ENCODE measurements around the gene SYNRG. TPM values are rescaled to one million over a fixed set of nuclear protein-coding genes. Genes with fewer than 3 reads are reported as not detected.
"Not testable (repeated sequence)": the region's sequence is repeated elsewhere in the genome, so short reads cannot be mapped to it uniquely, and the experiment has no call there.

SYNRG gene
- total and polyA plus RNA-seq, 2 donors (not counting 3 experiments of a cell fraction or from before 2014, with no cell fraction given), result 15.3 to 42.2 TPM

GRCh38 chr17:37610971-37611370, 1.8 kb upstream of the SYNRG start:
- POLR2A ChIA-PET, result no interaction called here

GRCh38 chr17:37610041-37610420, 813 bp upstream of the SYNRG start:
- H4K20me1 ChIP-seq (replicated peaks; ENCODE audit: control insufficient read depth, extremely low read depth, insufficient read depth, low read length); H2AFZ ChIP-seq (ENCODE audit: low read depth, low read length); BruUV-seq (replicated peaks); FAIRE-seq; H3K9me3 ChIP-seq (replicated peaks; ENCODE audit: control insufficient read depth, insufficient read depth, low read length); DNase-seq (ENCODE audit: low read depth, low spot score); dilution Hi-C loops (cut with MboI; ENCODE audit: extremely low pct_ligation_motif_present, low sequenced_read_pairs); intact Hi-C loops (cut with micrococcal nuclease); H3K9me1 ChIP-seq (replicated peaks; ENCODE audit: control insufficient read depth, extremely low read depth, insufficient read depth, low read length); H3K27me3 ChIP-seq (ENCODE audit: control insufficient read depth in 2 of 2, insufficient read depth in 2 of 2, low read length in 2 of 2): not testable (repeated sequence)
- Histone ChIP-seq H3K27ac (ENCODE audit: insufficient read depth, low read depth, low read length) (peak overlapping the region; percentile 82), H3K4me1 (ENCODE audit: control insufficient read depth, extremely low read depth, insufficient read depth, low read length) (peaks cover 30% of the 10 kb centered on the region), H3K36me3 (ENCODE audit: control insufficient read depth in 2 of 2, extremely low read depth in 1 of 2, insufficient read depth in 2 of 2, low read length in 2 of 2) (peaks cover 5 to 14% of the 10 kb centered on the region in 2 experiments), H3K9ac (replicated peaks; ENCODE audit: extremely low read depth, insufficient read depth, low read length) (peak overlapping the region; percentile 71), H3K79me2 (ENCODE audit: control insufficient read depth, insufficient read depth, low read length) (peaks cover 34% of the 10 kb centered on the region), H3K4me3 (replicated peaks in 1 of 3; ENCODE audit: insufficient read depth in 1 of 3, low read depth in 1 of 3, low read length in 3 of 3) (peak overlapping the region in 1 of 3 experiments; percentile 55), H3K4me2 (ENCODE audit: insufficient read depth, low read length) (peak overlapping the region; percentile 83)
- ChIA-PET POLR2A (interaction anchor here (1.5 to 1.8 kb wide), 2 partner anchors 10 to 17 kb away, joined by 3 to 5 read pairs; no protein-coding TSS in a partner anchor), CTCF (interaction anchor here (0.8 to 3.1 kb wide), 15 partner anchors 9 to 237 kb away, joined by 3 to 16 read pairs (median 5); no protein-coding TSS in a partner anchor)

More at GRCh38 chr17:37610971-37611370, 1.8 kb upstream of the SYNRG start:
- Histone ChIP-seq H3K9ac (replicated peaks; ENCODE audit: extremely low read depth, insufficient read depth, low read length) (no peak overlapping the region), H3K27ac (ENCODE audit: insufficient read depth, low read depth, low read length) (no peak overlapping the region), H3K4me3 (replicated peaks in 1 of 3; ENCODE audit: insufficient read depth in 1 of 3, low read depth in 1 of 3, low read length in 3 of 3) (no peak overlapping the region), H3K4me2 (ENCODE audit: insufficient read depth, low read length) (no peak overlapping the region), H3K9me3 (replicated peaks; ENCODE audit: control insufficient read depth, insufficient read depth, low read length) (no peaks in the 10 kb centered on the region), H3K4me1 (ENCODE audit: control insufficient read depth, extremely low read depth, insufficient read depth, low read length) (peaks cover 27% of the 10 kb centered on the region), H4K20me1 (replicated peaks; ENCODE audit: control insufficient read depth, extremely low read depth, insufficient read depth, low read length) (no peaks in the 10 kb centered on the region), H2AFZ (ENCODE audit: low read depth, low read length) (no peak overlapping the region), H3K79me2 (ENCODE audit: control insufficient read depth, insufficient read depth, low read length) (peaks cover 25% of the 10 kb centered on the region), H3K9me1 (replicated peaks; ENCODE audit: control insufficient read depth, extremely low read depth, insufficient read depth, low read length) (no peaks in the 10 kb centered on the region), H3K27me3 (ENCODE audit: control insufficient read depth in 2 of 2, insufficient read depth in 2 of 2, low read length in 2 of 2) (no peaks in the 10 kb centered on the region), H3K36me3 (ENCODE audit: control insufficient read depth in 2 of 2, extremely low read depth in 1 of 2, insufficient read depth in 2 of 2, low read length in 2 of 2) (peaks cover 8 to 14% of the 10 kb centered on the region in 2 experiments)
- CTCF ChIA-PET, result interaction anchor here (3.1 kb wide), 1 partner anchor 160 kb away, joined by 16 read pairs; no protein-coding TSS in a partner anchor
- intact Hi-C loops (cut with micrococcal nuclease) (no loop called here), dilution Hi-C loops (cut with MboI; ENCODE audit: extremely low pct_ligation_motif_present, low sequenced_read_pairs) (no loop called here)
- FAIRE-seq (no peak), DNase-seq (ENCODE audit: low read depth, low spot score) (no peak)
- BruUV-seq (replicated peaks), result no TSS peak
- no peak for TF ChIP-seq CTCF (IDR thresholded peaks at IDR 0.05; ENCODE audit: extremely low read depth in 1 of 2, insufficient read depth in 1 of 2, low read depth in 1 of 2, low read length in 2 of 2)
- TF ChIP-seq EZH2 (IDR thresholded peaks at IDR 0.05; ENCODE audit: borderline replicate concordance, low read depth, low read length, severe bottlenecking), result no peak
- TF ChIP-seq MAX (IDR thresholded peaks at IDR 0.05; ENCODE audit: insufficient read depth, insufficient read length), result no peak
- TF ChIP-seq GATA2 (IDR thresholded peaks at IDR 0.05; ENCODE audit: insufficient read depth, insufficient read length, low read depth, low read length), result no peak
- no peak for TF ChIP-seq POLR2A (IDR thresholded peaks at IDR 0.05; ENCODE audit: low read depth, low read length)
- TF ChIP-seq FOS (IDR thresholded peaks at IDR 0.05; ENCODE audit: borderline replicate concordance, insufficient read depth, low read length), result no peak
- TF ChIP-seq MYC (IDR thresholded peaks at IDR 0.05; ENCODE audit: low read depth, low read length), result no peak
- TF ChIP-seq POLR2AphosphoS5 (IDR thresholded peaks at IDR 0.05; ENCODE audit: insufficient read depth, low read depth, low read length), result no peak
- TF ChIP-seq JUN (IDR thresholded peaks at IDR 0.05; ENCODE audit: borderline replicate concordance, insufficient read depth, insufficient read length, low read depth), result no peak

Measured in endothelial cell of umbilical vein (primary cell).